Stimulated activated CD8-positive, alpha-beta memory T cell treated with anti-CD3 and anti-CD28 coated beads, Interleukin-15, amount 100 ng/mL, for 4 hours (primary cell): ENCODE data around the gene MAN1A2.

Source experiments
- DNase-seq, 2 donors: peaks; one replicate each; pipeline ENCODE4 v3.0.0-alpha.2; 2020; ENCODE audit warnings: low read depth in 2 of 2

MAN1A2 gene

GRCh38 chr1:117575586-117576225 lies 208.5 kb downstream of the MAN1A2 start:
- no peak for DNase-seq

- no peak for DNase-seq
These were observed 209.0 kb downstream of the MAN1A2 start for GRCh38 chr1:117576236-117576635.

GRCh38 chr1:117577191-117577885 lies 210.1 kb downstream of the MAN1A2 start:
- no peak for DNase-seq

GRCh38 chr1:117578466-117578865 lies 211.2 kb downstream of the MAN1A2 start:
- no peak for DNase-seq
